ENCODE data around the gene CFB. TPM values are rescaled to one million over a fixed set of nuclear protein-coding genes. Genes with fewer than 3 reads are reported as not detected.
"Not testable (repeated sequence)": the region's sequence is repeated elsewhere in the genome, so short reads cannot be mapped to it uniquely, and the experiment has no call there.

Gene CFB
- total RNA-seq, 1 experiment from 2014 or later: 944 TPM

DNA sequence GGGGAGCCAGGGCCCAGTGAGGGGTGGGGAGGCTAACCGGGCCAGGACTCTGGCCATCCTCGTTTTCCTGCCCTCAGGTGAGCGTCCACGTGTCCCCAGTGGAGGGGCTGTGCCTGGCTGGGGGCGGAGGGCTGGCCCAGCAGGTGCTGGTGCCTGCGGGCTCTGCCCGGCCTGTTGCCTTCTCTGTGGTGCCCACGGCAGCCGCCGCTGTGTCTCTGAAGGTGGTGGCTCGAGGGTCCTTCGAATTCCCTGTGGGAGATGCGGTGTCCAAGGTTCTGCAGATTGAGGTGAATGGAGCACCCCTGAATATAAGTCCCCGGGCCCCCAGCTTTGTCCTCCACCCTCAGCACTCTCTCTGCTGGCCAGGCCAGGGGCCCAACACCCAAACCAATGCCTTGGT is 48.5 kb downstream of the CFB start:
- H3K9me3 Mint-ChIP-seq (ENCODE audit: low read depth, unreplicated experiment); H3K4me3 Mint-ChIP-seq (ENCODE audit: low read depth, unreplicated experiment); H3K36me3 Mint-ChIP-seq (ENCODE audit: insufficient read depth, unreplicated experiment); H3K4me1 Mint-ChIP-seq (ENCODE audit: low read depth, unreplicated experiment); BruUV-seq (replicated peaks); DNase-seq; H3K27me3 Mint-ChIP-seq (ENCODE audit: unreplicated experiment); H3K27ac Mint-ChIP-seq (ENCODE audit: unreplicated experiment); intact Hi-C loops (cut with micrococcal nuclease; ENCODE audit: unreplicated experiment); CTCF ChIA-PET: not testable (repeated sequence)

DNA sequence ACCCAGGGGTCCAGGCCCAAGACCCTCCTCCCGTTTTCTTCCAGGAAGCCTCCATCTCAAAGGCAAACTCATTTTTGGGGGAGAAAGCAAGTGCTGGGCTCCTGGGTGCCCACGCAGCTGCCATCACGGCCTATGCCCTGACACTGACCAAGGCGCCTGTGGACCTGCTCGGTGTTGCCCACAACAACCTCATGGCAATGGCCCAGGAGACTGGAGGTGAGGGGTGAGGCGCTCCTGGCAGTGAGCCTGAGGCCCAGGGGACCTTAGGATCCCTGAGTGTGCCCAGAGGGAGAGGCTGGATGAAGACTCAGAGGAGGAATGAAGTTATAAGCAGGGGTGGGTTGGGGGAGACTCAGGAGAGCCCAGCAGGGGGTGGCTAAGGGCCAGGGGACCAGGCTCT is 50.5 kb downstream of the CFB start:
- intact Hi-C loops (cut with micrococcal nuclease; ENCODE audit: unreplicated experiment); H3K36me3 Mint-ChIP-seq (ENCODE audit: insufficient read depth, unreplicated experiment); H3K4me3 Mint-ChIP-seq (ENCODE audit: low read depth, unreplicated experiment); H3K27ac Mint-ChIP-seq (ENCODE audit: unreplicated experiment); DNase-seq; CTCF ChIA-PET; BruUV-seq (replicated peaks); H3K27me3 Mint-ChIP-seq (ENCODE audit: unreplicated experiment); H3K9me3 Mint-ChIP-seq (ENCODE audit: low read depth, unreplicated experiment); H3K4me1 Mint-ChIP-seq (ENCODE audit: low read depth, unreplicated experiment): not testable (repeated sequence)

Small RNA genes lying within 50 kb of the gene (microRNA-seq; reads per million reads assigned to microRNA genes)
- 7.4 reads per million, percentile 26 among the genes with 10 or more reads in this experiment for gene MIR1236

Other genes with a start within 250 kb of the CFB start
- gene ABHD16A, start 242.8 kb upstream of the CFB start, total RNA-seq (2022): 89.9 and 99.1 TPM in 2 replicates
- gene LY6G6F, start 239.2 kb upstream of the CFB start, total RNA-seq (2022): not detected in 2 replicates
- not detected in 2 replicates for gene LY6G6D, start 230.7 kb upstream of the CFB start, total RNA-seq (2022)
- gene LY6G6C, start 224.3 kb upstream of the CFB start, total RNA-seq (2022): 1.0 TPM in 1 of 2 replicates, not detected in the other
- not detected in 2 replicates for gene MPIG6B, start 222.7 kb upstream of the CFB start, total RNA-seq (2022)
- 81.4 and 89.6 TPM in 2 replicates for gene DDAH2, start 216.8 kb upstream of the CFB start, total RNA-seq (2022)
- 943 and 1,109 TPM in 2 replicates for gene CLIC1, start 209.6 kb upstream of the CFB start, total RNA-seq (2022)
- 156 and 176 TPM in 2 replicates for gene MSH5, start 206.1 kb upstream of the CFB start, total RNA-seq (2022)
- gene SAPCD1, start 183.4 kb upstream of the CFB start, total RNA-seq (2022): 26.6 and 30.3 TPM in 2 replicates
- 22.1 and 37.6 TPM in 2 replicates for gene VWA7, start 168.8 kb upstream of the CFB start, total RNA-seq (2022)
- gene VARS1, start 150.3 kb upstream of the CFB start, total RNA-seq (2022): 316 and 331 TPM in 2 replicates
- 126 and 144 TPM in 2 replicates for gene LSM2, start 139.1 kb upstream of the CFB start, total RNA-seq (2022)
- gene HSPA1L, start 130.8 kb upstream of the CFB start, total RNA-seq (2022): 4.2 and 4.3 TPM in 2 replicates
- gene HSPA1A, start 130.6 kb upstream of the CFB start, total RNA-seq (2022): 1,238 and 1,263 TPM in 2 replicates
- 687 and 705 TPM in 2 replicates for gene HSPA1B, start 118.4 kb upstream of the CFB start, total RNA-seq (2022)
- gene NEU1, start 83.3 kb upstream of the CFB start, total RNA-seq (2022): 133 and 159 TPM in 2 replicates
- 185 and 238 TPM in 2 replicates for gene SLC44A4, start 67.1 kb upstream of the CFB start, total RNA-seq (2022)
- 131 and 138 TPM in 2 replicates for gene EHMT2, start 48.4 kb upstream of the CFB start, total RNA-seq (2022)
- gene ZBTB12, start 44.0 kb upstream of the CFB start, total RNA-seq (2022): 22.6 and 28.1 TPM in 2 replicates
- gene C2, start 18.4 kb upstream of the CFB start, total RNA-seq (2022): 5.0 and 6.3 TPM in 2 replicates
- 141 and 157 TPM in 2 replicates for gene NELFE, start 12.9 kb downstream of the CFB start, total RNA-seq (2022)
- gene SKIC2, start 13.1 kb downstream of the CFB start, total RNA-seq (2022): 182 and 201 TPM in 2 replicates
- 40.9 and 43.6 TPM in 2 replicates for gene DXO, start 26.0 kb downstream of the CFB start, total RNA-seq (2022)
- 13.1 and 20.8 TPM in 2 replicates for gene C4A, start 36.0 kb downstream of the CFB start, total RNA-seq (2022)
- gene C4B, start 68.7 kb downstream of the CFB start, total RNA-seq (2022): 7.8 and 13.4 TPM in 2 replicates
- gene CYP21A2, start 92.3 kb downstream of the CFB start, total RNA-seq (2022): 0.76 and 0.78 TPM in 2 replicates
- 10.6 and 11.3 TPM in 2 replicates for gene TNXB, start 163.2 kb downstream of the CFB start, total RNA-seq (2022)
- 185 and 196 TPM in 2 replicates for gene ATF6B, start 182.2 kb downstream of the CFB start, total RNA-seq (2022)
- gene FKBPL, start 184.2 kb downstream of the CFB start, total RNA-seq (2022): 13.8 and 15.6 TPM in 2 replicates
- gene PRRT1, start 205.8 kb downstream of the CFB start, total RNA-seq (2022): 1.7 and 2.9 TPM in 2 replicates
- 29.1 and 31.0 TPM in 2 replicates for gene PPT2, start 208.0 kb downstream of the CFB start, total RNA-seq (2022)
- gene EGFL8, start 218.5 kb downstream of the CFB start, total RNA-seq (2022): 18.8 and 20.2 TPM in 2 replicates
- gene AGPAT1, start 230.0 kb downstream of the CFB start, total RNA-seq (2022): 138 and 139 TPM in 2 replicates
- 85.4 and 89.6 TPM in 2 replicates for gene RNF5, start 232.3 kb downstream of the CFB start, total RNA-seq (2022)
- 14.3 and 14.4 TPM in 2 replicates for gene AGER, start 238.2 kb downstream of the CFB start, total RNA-seq (2022)
- 122 and 141 TPM in 2 replicates for gene PBX2, start 244.1 kb downstream of the CFB start, total RNA-seq (2022)
- 6.2 and 6.3 TPM in 2 replicates for gene GPSM3, start 246.5 kb downstream of the CFB start, total RNA-seq (2022)

Measured in Calu3 (cell line).